Neural progenitor cell (in vitro differentiated cells): Measurements from ENCODE around the gene PRPF38A.

Experiments
- EZH2phosphoT487 ChIP-seq: fragments of 200-600 bp; sonication (generic); IDR thresholded peaks from 2 replicates; pipeline ENCODE4 v1.6.1; 2017; ENCODE audit warnings: antibody characterized with exemption
- TF ChIP-seq, protein P1 (sequence below): fragments of 200-600 bp; sonication (generic); IDR thresholded peaks from 2 replicates; pipeline ENCODE4 v1.5.1; 2017; ENCODE audit warnings: antibody characterized with exemption, mild to moderate bottlenecking

DNA sequence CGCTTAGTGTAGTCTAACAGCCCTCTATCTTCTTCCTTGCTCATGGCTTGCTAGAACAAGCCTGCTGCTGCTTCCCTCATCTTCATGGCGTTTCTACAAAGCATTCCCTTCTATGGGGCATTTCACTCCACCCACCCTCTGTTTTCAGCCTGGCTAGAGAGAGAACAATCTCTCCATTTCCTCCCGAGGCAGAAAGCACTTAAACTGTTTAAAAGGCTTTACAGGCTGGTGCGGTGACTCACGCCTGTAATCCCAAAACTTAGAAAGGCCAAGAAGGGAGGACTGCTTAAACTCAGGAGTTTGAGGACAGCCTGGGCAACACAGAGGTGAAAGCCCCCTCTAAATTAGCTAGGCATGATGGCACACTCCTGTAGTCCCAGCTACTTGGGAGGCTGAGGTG is 17.9 kb upstream of the PRPF38A start:
- TF ChIP-seq, protein P1, sequence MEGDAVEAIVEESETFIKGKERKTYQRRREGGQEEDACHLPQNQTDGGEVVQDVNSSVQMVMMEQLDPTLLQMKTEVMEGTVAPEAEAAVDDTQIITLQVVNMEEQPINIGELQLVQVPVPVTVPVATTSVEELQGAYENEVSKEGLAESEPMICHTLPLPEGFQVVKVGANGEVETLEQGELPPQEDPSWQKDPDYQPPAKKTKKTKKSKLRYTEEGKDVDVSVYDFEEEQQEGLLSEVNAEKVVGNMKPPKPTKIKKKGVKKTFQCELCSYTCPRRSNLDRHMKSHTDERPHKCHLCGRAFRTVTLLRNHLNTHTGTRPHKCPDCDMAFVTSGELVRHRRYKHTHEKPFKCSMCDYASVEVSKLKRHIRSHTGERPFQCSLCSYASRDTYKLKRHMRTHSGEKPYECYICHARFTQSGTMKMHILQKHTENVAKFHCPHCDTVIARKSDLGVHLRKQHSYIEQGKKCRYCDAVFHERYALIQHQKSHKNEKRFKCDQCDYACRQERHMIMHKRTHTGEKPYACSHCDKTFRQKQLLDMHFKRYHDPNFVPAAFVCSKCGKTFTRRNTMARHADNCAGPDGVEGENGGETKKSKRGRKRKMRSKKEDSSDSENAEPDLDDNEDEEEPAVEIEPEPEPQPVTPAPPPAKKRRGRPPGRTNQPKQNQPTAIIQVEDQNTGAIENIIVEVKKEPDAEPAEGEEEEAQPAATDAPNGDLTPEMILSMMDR = no peak
- TF ChIP-seq EZH2phosphoT487 = no peak
